MG63 (cell line): ENCODE data around the gene PBX3. TPM values are rescaled to one million over a fixed set of nuclear protein-coding genes. Genes with fewer than 3 reads are reported as not detected.

Experiments used
- DNase-seq: peaks from one replicate; pipeline ENCODE4 v3.0.0-alpha.2; 2020
- H3K27me3 ChIP-seq: fragments of 250-450 bp; sonication (Bioruptor Pico); 2 replicates; pipeline ENCODE4 v1.5.1; 2020; ENCODE audit warnings: mild to moderate bottlenecking, moderate library complexity
- H3K36me3 ChIP-seq: fragments of 250-450 bp; sonication (Bioruptor Pico); 2 replicates; pipeline ENCODE4 v1.5.1; 2020; ENCODE audit warnings: mild to moderate bottlenecking, moderate library complexity
- H3K4me3 ChIP-seq: fragments of 250-450 bp; sonication (Bioruptor Pico); 2 replicates; pipeline ENCODE4 v1.5.1; 2020; ENCODE audit warnings: mild to moderate bottlenecking, moderate library complexity
- H3K9me3 ChIP-seq: fragments of 250-450 bp; sonication (Bioruptor Pico); 2 replicates; pipeline ENCODE4 v1.5.1; 2020; ENCODE audit warnings: mild to moderate bottlenecking, moderate library complexity
- total RNA-seq: library from RNA; depleted of rRNA; stranded (reverse); fragments of >200 nt; shearing (Covaris generic); gene quantifications from 2 replicates; pipeline ENCODE4 v1.2.3, GENCODE V29; 2014; ENCODE audit warnings: low replicate concordance; rRNA removed

PBX3 gene
- total RNA-seq, 1 experiment from 2014 or later, result 12.4 TPM

DNA sequence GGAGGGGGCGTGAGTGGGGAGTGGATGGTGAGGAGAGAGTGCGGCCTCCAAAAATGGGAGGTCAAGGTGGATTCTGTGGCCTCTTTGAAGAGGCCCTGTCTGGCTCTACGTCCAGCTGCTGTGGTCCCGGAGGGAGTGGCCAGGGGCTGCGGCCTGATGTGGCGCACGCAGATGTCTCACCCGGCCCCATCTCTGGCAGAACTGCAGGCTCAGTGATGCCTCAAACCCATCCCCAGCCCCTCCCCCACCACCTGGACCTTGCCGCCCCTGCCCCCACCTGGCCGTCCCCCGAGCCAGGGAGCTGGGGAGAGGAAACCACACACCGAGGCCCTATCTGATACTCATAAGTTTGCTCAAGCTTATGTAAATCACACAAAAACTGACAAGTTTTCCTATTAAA lies 267.6 kb downstream of the PBX3 start:
- Histone ChIP-seq H3K9me3 (no peaks in the 10 kb centered on the region), H3K36me3 (no peaks in the 10 kb centered on the region), H3K27me3 (no peaks in the 10 kb centered on the region), H3K4me3 (no peak overlapping the region)
- DNase-seq, result no peak

DNA sequence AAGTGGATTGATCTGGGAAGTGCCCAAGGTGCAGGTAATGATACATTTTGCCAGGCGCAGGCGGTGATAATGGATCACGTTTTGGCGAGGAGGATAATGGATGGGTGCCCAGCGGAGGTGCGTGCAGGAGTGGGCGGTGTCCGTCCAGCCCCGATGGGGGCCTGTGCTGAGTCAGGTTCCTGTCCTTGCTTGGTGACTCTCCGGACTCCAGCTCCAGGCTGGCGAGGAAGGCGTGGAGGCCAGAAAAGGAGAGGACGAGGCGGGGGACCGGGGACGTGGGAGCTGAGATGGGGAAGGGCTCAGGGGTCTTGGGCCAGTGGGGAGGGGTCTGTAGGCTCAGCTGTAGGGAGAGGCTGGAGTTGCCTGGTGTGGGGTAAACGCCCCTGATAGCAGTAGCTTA lies 268.3 kb downstream of the PBX3 start:
- no peaks in the 10 kb centered on the region for H3K36me3 ChIP-seq
- H3K4me3 ChIP-seq, result no peak overlapping the region
- no peaks in the 10 kb centered on the region for H3K9me3 ChIP-seq
- DNase-seq, result no peak
- H3K27me3 ChIP-seq, result no peaks in the 10 kb centered on the region

DNA sequence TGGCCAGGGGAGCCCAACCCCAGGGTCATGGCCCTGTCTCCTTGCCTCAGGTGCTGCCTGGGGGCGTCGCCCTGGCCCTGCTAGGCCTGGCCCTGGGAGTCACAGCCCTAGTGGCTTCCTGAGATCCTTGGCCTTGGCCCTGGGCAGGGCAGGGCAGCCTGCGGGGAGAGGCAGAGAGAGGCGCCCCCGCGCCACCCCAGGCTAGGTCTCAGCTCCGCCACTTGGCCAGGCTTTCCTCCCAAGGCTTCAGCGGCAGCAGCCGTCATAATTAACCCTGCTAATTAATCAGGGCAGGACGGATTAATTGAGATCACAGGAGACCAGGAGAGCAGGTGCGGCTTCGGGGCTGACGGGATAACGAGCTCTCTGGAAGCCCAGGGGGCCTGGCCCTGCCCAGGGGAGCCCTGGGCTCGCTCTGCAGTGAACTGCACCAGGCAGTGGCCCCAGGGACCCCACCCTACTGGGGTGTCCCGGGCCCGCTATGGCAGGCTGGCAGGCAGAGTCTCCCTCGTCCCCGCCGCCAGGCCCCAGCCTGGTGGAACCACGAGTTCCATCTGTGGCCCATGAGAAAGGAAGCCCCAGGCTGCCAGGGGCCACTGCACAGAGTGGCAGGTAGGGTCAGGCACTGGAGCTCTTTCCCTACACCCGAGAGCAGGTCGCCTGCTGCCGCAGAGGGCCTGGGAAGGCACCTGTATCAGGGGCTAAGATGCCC lies 269.6 kb downstream of the PBX3 start:
- no peak overlapping the region for H3K4me3 ChIP-seq
- DNase-seq, result no peak
- H3K9me3 ChIP-seq, result no peaks in the 10 kb centered on the region
- no peaks in the 10 kb centered on the region for H3K27me3 ChIP-seq
- no peaks in the 10 kb centered on the region for H3K36me3 ChIP-seq

Other genes with a start within 250 kb of the PBX3 start
- gene MAPKAP1, start 40.2 kb upstream of the PBX3 start, total RNA-seq, result 82.7 and 91.7 TPM in 2 replicates